Fibroblast of the aortic adventitia (primary cell): Measurements from ENCODE around the gene SLC6A11. TPM values are rescaled to one million over a fixed set of nuclear protein-coding genes. Genes with fewer than 3 reads are reported as not detected.

Experiments
- DNase-seq: peaks from one replicate; pipeline ENCODE4 v3.0.0-alpha.2; 2010; ENCODE audit warnings: low read depth
- H3K4me3 ChIP-seq: 2 replicates; pipeline ENCODE4 v1.5.1; 2011; ENCODE audit warnings: low read depth, mild to moderate bottlenecking, control low read depth, low read length, moderate library complexity
- total RNA-seq: library from RNA; depleted of rRNA; stranded (reverse); fragments of >200 nt; gene quantifications from 2 replicates; pipeline ENCODE4 v1.2.3, GENCODE V29; 2012; ENCODE audit warnings: low replicate concordance
- TF ChIP-seq, protein P1 (sequence below): IDR thresholded peaks from 2 replicates; pipeline ENCODE4 v1.5.1; 2011; ENCODE audit warnings: mild to moderate bottlenecking, low read length, control low read depth, inconsistent platforms; ENCODE audit not compliant: insufficient read depth

The SLC6A11 gene
- total RNA-seq, 1 donor: not detected

- DNase-seq: no peak
- no peak overlapping the region for H3K4me3 ChIP-seq
- TF ChIP-seq, protein P1, sequence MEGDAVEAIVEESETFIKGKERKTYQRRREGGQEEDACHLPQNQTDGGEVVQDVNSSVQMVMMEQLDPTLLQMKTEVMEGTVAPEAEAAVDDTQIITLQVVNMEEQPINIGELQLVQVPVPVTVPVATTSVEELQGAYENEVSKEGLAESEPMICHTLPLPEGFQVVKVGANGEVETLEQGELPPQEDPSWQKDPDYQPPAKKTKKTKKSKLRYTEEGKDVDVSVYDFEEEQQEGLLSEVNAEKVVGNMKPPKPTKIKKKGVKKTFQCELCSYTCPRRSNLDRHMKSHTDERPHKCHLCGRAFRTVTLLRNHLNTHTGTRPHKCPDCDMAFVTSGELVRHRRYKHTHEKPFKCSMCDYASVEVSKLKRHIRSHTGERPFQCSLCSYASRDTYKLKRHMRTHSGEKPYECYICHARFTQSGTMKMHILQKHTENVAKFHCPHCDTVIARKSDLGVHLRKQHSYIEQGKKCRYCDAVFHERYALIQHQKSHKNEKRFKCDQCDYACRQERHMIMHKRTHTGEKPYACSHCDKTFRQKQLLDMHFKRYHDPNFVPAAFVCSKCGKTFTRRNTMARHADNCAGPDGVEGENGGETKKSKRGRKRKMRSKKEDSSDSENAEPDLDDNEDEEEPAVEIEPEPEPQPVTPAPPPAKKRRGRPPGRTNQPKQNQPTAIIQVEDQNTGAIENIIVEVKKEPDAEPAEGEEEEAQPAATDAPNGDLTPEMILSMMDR: no peak
Measured at GRCh38 chr3:10774129-10774670, 41.8 kb upstream of the SLC6A11 start.

DNA sequence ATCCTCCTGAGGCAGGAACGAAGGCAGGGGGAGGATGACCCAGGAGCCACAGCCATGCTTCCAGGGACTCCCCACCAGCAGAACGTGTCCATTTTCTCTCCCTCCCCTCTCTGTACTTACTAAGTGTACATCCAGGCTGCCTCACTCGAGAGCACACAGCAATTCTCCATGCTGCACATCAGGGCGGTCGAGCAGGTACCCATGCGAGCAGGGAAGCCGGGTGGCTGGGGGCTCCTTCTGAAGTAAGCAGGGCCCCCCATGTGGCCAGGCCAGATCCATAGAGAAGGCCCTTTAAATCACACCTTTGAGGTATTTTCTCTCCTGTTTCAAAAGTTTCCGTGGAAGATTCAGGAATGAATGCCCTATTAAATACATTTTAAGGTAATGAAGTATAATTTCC is 41.2 kb upstream of the SLC6A11 start:
- TF ChIP-seq, protein P1: no peak
- DNase-seq: no peak
- H3K4me3 ChIP-seq: no peak overlapping the region

- TF ChIP-seq, protein P1: no peak
- H3K4me3 ChIP-seq: no peak overlapping the region
- DNase-seq: no peak
Measured at GRCh38 chr3:10775259-10775658, 40.8 kb upstream of the SLC6A11 start.

DNA sequence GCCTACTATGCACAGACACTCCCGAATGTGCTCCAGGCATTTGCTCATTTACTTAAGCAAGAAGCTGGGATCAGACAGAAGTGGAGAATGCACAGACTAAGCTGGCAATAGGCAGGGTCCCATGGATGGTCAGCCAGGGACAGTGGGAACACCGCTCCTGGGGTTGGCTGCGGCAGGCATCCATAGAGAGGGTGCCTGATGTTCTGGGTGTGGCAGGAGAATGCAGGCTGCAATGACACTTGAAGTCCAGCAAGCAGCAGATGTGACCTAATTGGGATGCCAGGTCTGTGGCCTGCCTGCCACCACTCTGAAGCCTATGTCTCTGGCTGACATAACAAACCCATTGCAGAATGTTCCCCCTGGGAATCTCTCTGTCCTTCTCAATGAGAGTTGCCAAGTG is 40.2 kb upstream of the SLC6A11 start:
- TF ChIP-seq, protein P1: no peak
- no peak for DNase-seq
- no peak overlapping the region for H3K4me3 ChIP-seq

- H3K4me3 ChIP-seq: no peak overlapping the region
- TF ChIP-seq, protein P1: no peak
- DNase-seq: no peak
Measured at GRCh38 chr3:10777627-10778026, 38.4 kb upstream of the SLC6A11 start.

- TF ChIP-seq, protein P1: no peak
- H3K4me3 ChIP-seq: no peak overlapping the region
- DNase-seq: no peak
Measured at GRCh38 chr3:10778492-10779292, 37.3 kb upstream of the SLC6A11 start.
